HEK293T (cell line): ENCODE data around the gene UFSP1.

Experiments used
- BHLHE40 ChIP-seq: fragments of 450-650 bp; IDR thresholded peaks from 2 replicates; pipeline ENCODE4 v1.6.1; 2016; ENCODE audit warnings: mild to moderate bottlenecking, moderate library complexity, borderline replicate concordance
- ELF4 ChIP-seq: fragments of 450-650 bp; IDR thresholded peaks from 2 replicates; pipeline ENCODE4 v1.6.1; 2017; ENCODE audit warnings: antibody characterized with exemption
- FOXA1 ChIP-seq: fragments of 450-650 bp; IDR thresholded peaks from 2 replicates; pipeline ENCODE4 v1.6.1; 2016; ENCODE audit warnings: mild to moderate bottlenecking
- FOXK2 ChIP-seq: fragments of 450-650 bp; IDR thresholded peaks from 2 replicates; pipeline ENCODE4 v1.6.1; 2016; ENCODE audit warnings: mild to moderate bottlenecking
- FOXM1 ChIP-seq: fragments of 450-650 bp; IDR thresholded peaks from 2 replicates; pipeline ENCODE4 v1.6.1; 2017; ENCODE audit warnings: mild to moderate bottlenecking, borderline replicate concordance
- HDGF ChIP-seq: fragments of 450-650 bp; IDR thresholded peaks from 2 replicates; pipeline ENCODE4 v1.6.1; 2017; ENCODE audit warnings: antibody characterized with exemption, borderline replicate concordance
- NFRKB ChIP-seq: fragments of 450-650 bp; IDR thresholded peaks from 2 replicates; pipeline ENCODE4 v1.6.1; 2016; ENCODE audit warnings: mild to moderate bottlenecking, moderate library complexity
- PKNOX1 ChIP-seq: fragments of 450-650 bp; IDR thresholded peaks from 2 replicates; pipeline ENCODE4 v1.6.1; 2016
- SP1 ChIP-seq: fragments of 450-650 bp; IDR thresholded peaks from 2 replicates; pipeline ENCODE4 v1.6.1; 2017
- SUZ12 ChIP-seq: fragments of 450-650 bp; IDR thresholded peaks from 2 replicates; pipeline ENCODE4 v1.6.1; 2016; ENCODE audit warnings: mild to moderate bottlenecking
- TARDBP ChIP-seq: fragments of 450-650 bp; IDR thresholded peaks from 2 replicates; pipeline ENCODE4 v1.6.1; 2016

- TF ChIP-seq ELF4 (no peak), SUZ12 (no peak), SP1 (no peak), PKNOX1 (no peak), TARDBP (no peak), HDGF (no peak), FOXA1 (no peak), NFRKB (no peak), BHLHE40 (no peak), FOXM1 (no peak), FOXK2 (no peak)
Observed at GRCh38 chr7:100888291-100888987, 1.1 kb downstream of the UFSP1 start.
